Heart right ventricle (tissue), 16 donors: ENCODE results near the gene KLRC3. TPM values are rescaled to one million over a fixed set of nuclear protein-coding genes. Genes with fewer than 3 reads are reported as not detected.
A peak's percentile ranks its signal among the peaks of the same experiment; 100 is the strongest.
"Not testable (repeated sequence)": the region's sequence is repeated elsewhere in the genome, so short reads cannot be mapped to it uniquely, and the experiment has no call there.

ENCODE experiments used
- ATAC-seq, 8 donors: fragments of 200-7000 bp; cut with Tn5 transposase; one replicate each; pipeline ENCODE4 v1.9.1; 2020; ENCODE audit warnings: mild to moderate bottlenecking in 8 of 8, moderate library complexity in 8 of 8, moderate number of reproducible peaks in 1 of 8
- DNase-seq, 2 donors: peaks; one replicate each; pipeline ENCODE4 v3.0.0-alpha.2; 2020
- H3K27ac ChIP-seq, 10 donors: fragments of 200-600 bp; sonication (generic) in 2 of 10; one replicate each; pipeline versions ENCODE4 v1.5.0 to v1.8.0; 2020 to 2022; ENCODE audit warnings: mild to moderate bottlenecking in 3 of 10
- H3K27me3 ChIP-seq, 7 donors: fragments of 200-600 bp; one replicate each; pipeline ENCODE4 v1.8.0; 2021 to 2022; ENCODE audit warnings: mild to moderate bottlenecking in 2 of 7
- H3K36me3 ChIP-seq, 9 donors: fragments of 200-600 bp; sonication (generic) in 1 of 9; one replicate each; pipeline versions ENCODE4 v1.5.0 to v1.8.0; 2020 to 2022; ENCODE audit warnings: mild to moderate bottlenecking in 2 of 9
- H3K4me1 ChIP-seq, 9 donors: fragments of 200-600 bp; sonication (generic) in 1 of 9; one replicate each; pipeline versions ENCODE4 v1.5.0 to v1.8.0; 2020 to 2022; ENCODE audit warnings: mild to moderate bottlenecking in 4 of 9
- H3K4me3 ChIP-seq, 10 donors: fragments of 200-600 bp; sonication (generic) in 2 of 10; one replicate each; pipeline versions ENCODE4 v1.5.0 to v1.8.0; 2020 to 2022; ENCODE audit warnings: mild to moderate bottlenecking in 7 of 10, moderate library complexity in 2 of 10
- H3K9me3 ChIP-seq, 11 donors: fragments of 200-600 bp in 10 of 11; sonication (generic) in 2 of 11; one replicate each; pipeline versions ENCODE4 v1.5.0 to v1.8.0; 2013 to 2022; ENCODE audit warnings: mild to moderate bottlenecking in 2 of 11, control low read depth in 1 of 11, moderate library complexity in 1 of 11
- CTCF ChIP-seq, 9 donors: fragments of 200-600 bp; sonication (generic) in 2 of 9; IDR thresholded peaks; one replicate each; pipeline versions ENCODE4 v1.5.0 to v1.8.0; 2021 to 2022; ENCODE audit warnings: antibody characterized with exemption in 9 of 9, mild to moderate bottlenecking in 5 of 9, moderate library complexity in 1 of 9
- WGBS, 2 donors: extraction: QIAGEN DNeasy Blood & Tissue Kit; methylation state at CpG; one replicate each; pipeline ENCODE4 v1.1.7; 2013; ENCODE audit warnings: inconsistent platforms in 1 of 2; 5-methylcytosine and 5-hydroxymethylcytosine counted together
- intact Hi-C, 10 donors: fragments of 100-400 bp; cut with DNase I; formaldehyde crosslinking; loops; one replicate each; pipeline versions ENCODE4 v1.11.1 to v1.14.2; 2022
- polyA plus RNA-seq, 2 donors: library from polyadenylated mRNA; stranded (reverse); fragments of 200-250 nt; gene quantifications; one replicate each; pipeline ENCODE4 v1.2.3, GENCODE V29; 2013
- total RNA-seq, 10 donors: library from RNA; stranded (reverse); fragmentation: NEBNext Ultra II Directional in 3 of 10; extraction: Animal tissue kit (Norgen Biotek cat#: 25700) in 3 of 10; gene quantifications; one replicate each; pipeline versions ENCODE4 v1.2.1 to v1.2.4, GENCODE V29; 2021 to 2023
- donor health status: Arrhythmogenic right ventricular cardiomyopathy.
- donor health status: ischemic (EF 13 %, LVEDD 7.1; RV severe dilation, severe dysfunction).
- donor health status: healthy with polysubstance abuse.
- donor health status: DM: no; HTN: yes; CAD: no.
- donor health status: DM: no; HTN: no; CAD: no.
- donor health status: ischemic (EF 25% LVEDD 6.9; RV normal size, moderate dysfunction).
- donor health status: ischemic (EF 25% LVEDD 5.7; RV mildly dilated, moderate dysfunction).
- donor health status: healthy.
- donor health status: DM: yes; HTN: yes; CAD: no.
- donor health status: Ischemic cardiomyopathy.
- donor health status: ischemic (EF 35%, LVEDD 5.7; RV mildly dilated, moderate dysfunction).
- donor health status: nonischemic (EF 11% LVEDD 7.7; RV severe dilation, severe dysfunction).
- donor health status: DM: yes; HTN: yes; CAD: no.
- donor health status: PGD.
- donor health status: ischemic (EF 29% LVEDD 5.4; RV normal size, mild dysfunction).
- donor health status: nonischemic (EF 23%, LVEDD 6.1; RV moderate dilation, normal function).

Gene KLRC3
- total and polyA plus RNA-seq, 12 donors = 0.07 to 0.62 TPM; not detected in 10

GRCh38 chr12:10393291-10393690 lies 27.1 kb downstream of the KLRC3 start:
- DNase-seq (no peak), ATAC-seq (no peak)
- TF ChIP-seq CTCF (IDR thresholded peaks at IDR 0.05) = no peak
- Histone ChIP-seq H3K27me3 (no peaks in the 10 kb centered on the region), H3K9me3 (no peaks in the 10 kb centered on the region), H3K36me3 (no peaks in the 10 kb centered on the region), H3K4me1 (peaks cover 0 to 30% (median 0%) of the 10 kb centered on the region in 9 donors), H3K4me3 (no peak overlapping the region), H3K27ac (peak overlapping the region in 1 of 10 donors; percentile 68)
- intact Hi-C loops = no loop called here
- WGBS, 2 donors = 48 to 52% methylated on average over 3 of the region's 3 CpGs

GRCh38 chr12:10392394-10392930 lies 27.9 kb downstream of the KLRC3 start:
- 60 to 62% methylated on average over 7 of the region's 7 CpGs for WGBS, 2 donors

GRCh38 chr12:10390991-10391390 lies 29.4 kb downstream of the KLRC3 start:
- WGBS, 2 donors = 92 to 94% methylated on average over 7 of the region's 7 CpGs
- H3K4me3 ChIP-seq, intact Hi-C loops, DNase-seq, H3K36me3 ChIP-seq, H3K9me3 ChIP-seq, H3K27me3 ChIP-seq, H3K27ac ChIP-seq, ATAC-seq: not testable (repeated sequence)
- peaks cover 0 to 28% (median 0%) of the 10 kb centered on the region in 9 donors for H3K4me1 ChIP-seq

More at GRCh38 chr12:10392394-10392930, 27.9 kb downstream of the KLRC3 start:
- no peak overlapping the region for H3K4me3 ChIP-seq
- no peaks in the 10 kb centered on the region for H3K9me3 ChIP-seq
- no peak for TF ChIP-seq CTCF (IDR thresholded peaks at IDR 0.05)
- ATAC-seq (peak; percentile 56 to 93 (median 82)), DNase-seq (peak; percentile 31 to 59)
- H3K27ac ChIP-seq = peak overlapping the region in 1 of 10 donors; percentile 60
- no peaks in the 10 kb centered on the region for H3K36me3 ChIP-seq
- H3K4me1 ChIP-seq = peaks cover 0 to 30% (median 0%) of the 10 kb centered on the region in 9 donors
- no peaks in the 10 kb centered on the region for H3K27me3 ChIP-seq
- intact Hi-C loops = no loop called here

GRCh38 chr12:10389904-10390303 lies 30.5 kb downstream of the KLRC3 start, which contains the start of gene KLRK1:
TSS of gene KLRK1 (minus strand) at chr12:10390041. CDS start at chr12:10388810, 1,231 bp downstream.
- no peak for ATAC-seq
- DNase-seq = no peak
- intact Hi-C loops = no loop called here
- no peaks in the 10 kb centered on the region for H3K27me3 ChIP-seq
- H3K27ac ChIP-seq = peak within 1 kb of the TSS in 1 of 10 donors; percentile 63
- peaks cover 0 to 17% (median 0%) of the 10 kb centered on the region in 9 donors for H3K4me1 ChIP-seq
- H3K9me3 ChIP-seq = peaks cover 0 to under 1% (median 0%) of the 10 kb centered on the region in 11 donors
- TF ChIP-seq CTCF (IDR thresholded peaks at IDR 0.05) = no peak
- H3K36me3 ChIP-seq = no peaks in the 10 kb centered on the region
- H3K4me3 ChIP-seq = peak within 1 kb of the TSS in 1 of 10 donors; percentile 34
- WGBS, 2 donors = 83 to 84% methylated on average over 1 of the region's 1 CpG
